Measurements from ENCODE around the gene ACSL5.
"Not testable (repeated sequence)": the region's sequence is repeated elsewhere in the genome, so short reads cannot be mapped to it uniquely, and the experiment has no call there.

The ACSL5 gene

DNA sequence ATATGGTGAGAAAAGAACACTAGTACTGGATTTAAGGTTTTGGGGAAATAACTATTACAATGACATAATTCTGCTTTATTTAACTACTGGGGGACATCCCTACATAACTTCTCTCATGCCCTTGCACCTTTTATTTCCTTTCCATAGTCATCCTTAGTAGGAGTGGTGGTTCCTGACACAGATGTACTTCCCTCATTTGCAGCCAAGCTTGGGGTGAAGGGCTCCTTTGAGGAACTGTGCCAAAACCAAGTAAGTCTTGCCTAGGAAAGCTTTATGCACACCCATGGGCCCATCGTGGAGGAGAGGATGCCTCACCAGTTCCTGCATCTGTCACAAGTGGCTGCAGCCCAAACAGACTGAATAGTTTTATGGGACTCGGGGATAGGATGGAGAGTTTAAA, 52.2 kb downstream of the ACSL5 start:
- DNase-seq, result no peak

DNA sequence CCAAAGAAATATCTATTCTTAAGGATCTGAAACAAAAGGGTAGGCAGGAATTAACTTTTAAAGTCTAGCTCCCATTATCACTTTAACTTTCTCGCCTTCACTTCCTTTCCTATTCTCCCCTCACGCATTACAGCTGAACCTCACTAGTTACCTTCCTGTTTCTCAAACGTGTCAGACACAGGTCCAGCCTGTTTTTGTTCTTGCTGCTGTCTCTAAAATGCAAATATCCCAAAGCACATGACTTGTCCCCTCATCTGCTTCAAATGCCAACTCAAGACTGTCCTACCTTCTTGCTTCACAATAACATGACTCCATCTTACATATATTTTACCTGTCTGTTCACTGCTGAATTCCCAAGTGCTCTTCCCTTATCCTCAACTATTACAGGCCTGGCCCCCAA, 55.2 kb downstream of the ACSL5 start:
- no peak for DNase-seq

DNA sequence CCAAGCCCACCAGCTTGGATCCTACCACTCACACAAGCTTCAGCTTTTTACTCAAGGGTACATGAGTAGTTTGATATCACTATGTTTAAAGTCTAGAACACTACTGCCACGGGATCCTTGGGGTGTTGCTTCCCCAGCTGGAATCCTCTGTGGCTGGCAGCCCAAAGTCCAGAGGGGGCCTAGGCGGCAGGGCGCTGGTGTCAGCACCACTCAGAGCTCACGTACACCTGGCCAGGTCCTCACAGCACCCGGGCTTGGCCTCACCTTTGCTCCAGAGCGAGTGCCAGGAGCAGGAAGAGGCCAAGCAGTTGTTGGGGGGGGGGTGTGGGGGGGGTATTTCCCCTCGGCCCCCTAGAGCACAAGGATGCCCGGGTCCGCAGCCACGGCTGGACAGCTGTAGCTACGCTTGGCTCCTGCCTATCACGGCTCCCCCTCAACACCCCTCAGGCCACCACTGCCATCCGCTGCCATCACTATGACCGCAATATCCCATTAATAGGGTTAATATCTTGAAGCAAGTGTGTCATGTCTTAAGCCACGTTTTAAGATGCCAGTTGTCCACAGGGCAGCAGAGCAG, 55.8 kb downstream of the ACSL5 start:
- DNase-seq, result no peak

DNA sequence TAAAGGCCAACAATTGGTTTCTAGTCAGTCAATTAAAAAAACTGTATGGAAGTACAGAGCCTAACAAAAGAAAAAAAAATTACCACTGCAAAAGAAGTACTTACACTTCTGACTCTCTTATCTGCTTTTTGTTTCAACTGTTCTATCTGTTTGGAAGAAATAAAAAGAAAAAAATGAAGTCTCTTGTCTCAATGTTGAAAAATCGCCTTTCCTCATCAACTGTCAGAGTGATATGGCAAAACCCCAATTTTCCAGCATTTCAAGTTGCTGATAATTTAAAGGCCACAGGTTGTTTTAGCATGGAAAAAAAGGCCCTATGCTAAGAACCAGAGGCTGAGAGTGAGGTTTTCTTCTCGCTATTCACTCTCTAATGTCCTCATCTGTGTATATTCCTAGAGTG, 59.2 kb downstream of the ACSL5 start:
- DNase-seq, result no peak

DNA sequence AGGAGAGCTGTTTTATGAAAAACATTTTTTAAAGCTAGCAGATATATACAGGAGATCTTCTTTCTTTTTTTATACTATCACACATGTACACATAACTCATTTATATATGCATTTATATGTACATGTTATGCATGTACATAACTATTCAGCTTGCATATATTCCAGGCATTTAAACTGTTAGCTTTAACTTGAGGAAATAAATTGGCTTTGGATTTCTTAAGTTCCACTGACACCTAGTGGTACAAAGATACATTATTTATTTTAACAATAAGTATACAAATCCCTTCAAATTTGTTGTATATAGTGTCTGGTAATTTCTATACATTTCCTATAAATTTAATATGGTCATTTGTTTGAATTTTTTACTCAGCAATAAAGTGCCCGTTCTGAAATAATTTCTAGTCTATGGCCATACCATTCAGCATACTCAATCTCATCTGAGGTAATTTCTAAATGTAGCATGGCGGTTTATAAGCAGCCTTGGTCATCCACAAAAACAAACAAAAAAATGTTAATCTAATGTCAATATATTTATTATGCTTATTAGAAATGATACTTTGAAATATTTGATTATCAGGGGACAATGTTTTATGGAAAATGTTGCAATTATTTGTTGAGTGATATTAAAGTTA, 61.2 kb downstream of the ACSL5 start:
- DNase-seq, result peak in 1 of 2 donors; percentile 10

DNA sequence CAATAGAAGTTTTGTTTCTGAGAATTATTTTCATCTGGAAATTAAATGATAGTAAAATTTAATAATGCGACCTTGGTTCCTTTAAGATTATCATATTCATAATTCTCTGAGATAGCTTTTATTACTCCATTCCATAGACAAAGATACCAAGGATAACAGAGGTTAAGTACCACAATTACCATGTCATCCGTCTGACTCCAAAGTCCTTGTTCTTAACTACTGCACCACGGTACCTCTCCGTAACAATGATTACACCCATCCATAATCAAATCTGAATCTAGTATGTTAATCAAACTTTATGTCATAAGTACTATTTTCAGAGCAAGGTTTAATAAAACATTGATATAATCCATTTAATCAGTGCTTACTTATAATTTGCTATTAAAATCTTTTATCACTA, 64.4 kb downstream of the ACSL5 start:
- DNase-seq, result no peak

DNA sequence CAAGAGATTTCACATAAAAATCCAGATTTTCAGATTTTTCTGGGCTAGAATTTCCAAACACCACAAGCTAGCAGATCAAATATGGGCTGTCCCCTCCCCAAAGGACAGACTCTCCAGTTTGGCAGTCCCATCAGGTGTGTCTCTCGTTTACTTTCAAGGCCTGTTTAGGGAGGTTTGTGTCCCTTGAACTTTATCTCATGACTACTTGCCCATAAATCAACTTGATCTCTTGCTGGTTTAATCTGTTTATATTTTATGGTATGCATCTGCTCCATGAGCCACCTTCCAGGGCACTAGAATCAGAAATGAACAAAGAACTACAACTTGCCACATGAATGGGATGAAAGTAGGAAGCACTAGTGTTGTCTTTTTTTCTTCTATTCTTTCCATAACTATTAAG, 67.6 kb downstream of the ACSL5 start:
- no peak for DNase-seq

DNA sequence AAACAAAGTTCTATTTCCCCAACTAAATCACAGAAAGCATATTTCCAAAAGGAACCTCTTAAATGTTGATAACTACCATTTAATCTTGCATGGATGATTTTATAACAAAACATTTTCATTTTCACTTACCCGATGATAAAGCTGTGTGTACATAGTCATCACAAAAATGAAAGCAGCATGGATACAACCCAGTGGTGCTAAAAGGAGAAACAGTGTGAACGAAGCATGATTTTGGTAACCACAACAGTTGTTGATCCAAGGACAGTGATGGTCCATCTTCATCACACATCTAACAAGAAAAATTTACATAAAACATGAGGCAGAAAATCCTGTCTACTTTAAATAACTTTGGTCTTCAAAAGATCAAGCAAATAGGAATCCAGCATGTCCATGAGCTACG, 68.1 kb downstream of the ACSL5 start:
- DNase-seq, result no peak

DNA sequence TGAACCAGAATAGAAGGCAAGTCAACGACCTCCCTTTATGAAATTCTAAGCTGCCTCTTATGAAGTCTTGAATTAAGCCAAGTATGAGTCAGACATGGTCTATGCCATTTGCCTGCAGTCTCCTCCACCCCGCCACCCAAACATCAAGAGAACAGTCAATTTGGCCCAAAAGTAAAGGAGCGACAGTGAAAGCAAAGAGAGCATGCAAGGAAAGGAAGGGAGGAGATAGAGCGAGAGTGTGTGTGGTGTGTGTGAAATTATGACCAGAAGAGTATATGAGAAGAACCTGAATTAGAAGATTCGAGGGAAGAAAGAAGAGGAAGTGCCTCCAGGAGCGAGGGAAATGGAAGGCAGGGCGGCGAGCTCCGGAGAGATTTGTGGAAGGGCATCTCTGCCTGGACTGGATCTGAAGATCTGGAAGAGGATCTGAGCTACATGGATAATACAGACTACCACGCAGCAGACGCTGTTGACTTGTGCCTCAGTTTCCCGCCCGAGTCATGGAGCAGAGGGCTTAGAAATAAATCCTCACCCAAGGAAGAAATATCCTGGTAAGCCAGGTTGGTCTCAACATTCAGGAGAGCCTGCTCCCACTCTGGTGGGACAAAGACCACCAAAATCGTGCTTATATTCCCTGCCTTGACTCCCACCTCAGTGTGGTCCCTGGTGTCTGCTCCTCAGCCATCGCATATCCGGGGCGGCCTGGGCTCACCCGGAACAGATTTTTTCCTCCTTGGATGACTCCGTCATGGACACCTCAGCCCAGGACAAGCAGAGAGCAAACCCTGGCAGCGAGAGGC, 72.3 kb downstream of the ACSL5 start:
- no peak for DNase-seq

DNA sequence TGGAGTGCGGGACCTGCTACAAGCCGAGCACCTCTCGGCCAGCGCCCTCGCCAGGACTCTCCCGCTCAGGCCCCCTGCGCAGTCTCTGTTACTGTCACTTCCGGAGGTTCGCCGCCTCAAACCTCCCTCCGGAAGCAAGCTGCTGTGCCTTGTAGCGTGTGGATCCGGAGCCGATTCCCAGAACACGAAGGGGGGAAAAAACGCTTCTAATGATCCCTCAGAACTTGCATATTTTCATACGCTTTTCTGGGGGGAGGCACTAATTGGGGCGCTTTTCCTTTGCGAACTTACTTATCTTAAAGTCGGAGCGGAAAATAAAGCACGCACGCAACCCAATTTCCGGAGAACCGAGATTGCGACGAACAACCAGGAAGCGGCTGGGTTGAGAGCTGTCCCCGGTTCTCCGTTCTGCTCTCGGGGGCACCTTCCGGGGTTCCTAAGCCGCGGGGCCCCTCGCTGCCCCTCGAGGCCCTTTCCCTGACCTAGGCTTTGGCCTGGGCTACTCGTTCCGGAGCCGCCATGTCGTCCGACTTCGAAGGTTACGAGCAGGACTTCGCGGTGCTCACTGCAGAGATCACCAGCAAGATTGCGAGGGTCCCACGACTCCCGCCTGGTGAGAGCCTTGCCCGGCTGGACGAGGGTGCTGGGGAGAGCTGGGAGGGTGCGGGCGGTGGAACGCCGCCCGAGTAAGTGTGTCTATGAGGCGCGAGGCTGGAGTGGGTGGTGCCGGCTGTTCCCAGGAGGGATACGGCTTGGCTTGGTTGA, 73.1 kb downstream of the ACSL5 start, which contains the start of the genes VTI1A and ZDHHC6:
Gene VTI1A, plus strand, starts transcription at position 361 of the 765 bp plus-strand sequence. Its CDS starts 159 bp downstream, at position 520.
Gene ZDHHC6, minus strand, starts transcription at position 60 of the 765 bp plus-strand sequence. CDS start 1,478 bp downstream, outside the sequence.
- DNase-seq, result peak; percentile 87 to 90

DNA sequence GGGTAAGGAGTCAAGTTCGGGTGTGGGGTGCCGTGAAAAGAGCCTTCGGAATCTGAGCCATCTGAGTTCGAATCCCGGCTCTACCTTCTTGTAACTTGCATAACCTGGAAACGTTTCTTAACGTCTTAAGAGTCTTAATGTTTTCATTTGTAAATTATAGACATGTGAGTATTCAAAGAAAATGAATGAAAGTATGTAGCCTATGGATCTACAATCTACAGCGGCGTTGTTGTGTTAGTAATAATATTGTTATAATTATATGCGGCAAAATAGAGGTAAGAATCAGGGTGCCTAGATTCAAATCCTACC, 73.7 kb downstream of the ACSL5 start:
- no peak for DNase-seq

DNA sequence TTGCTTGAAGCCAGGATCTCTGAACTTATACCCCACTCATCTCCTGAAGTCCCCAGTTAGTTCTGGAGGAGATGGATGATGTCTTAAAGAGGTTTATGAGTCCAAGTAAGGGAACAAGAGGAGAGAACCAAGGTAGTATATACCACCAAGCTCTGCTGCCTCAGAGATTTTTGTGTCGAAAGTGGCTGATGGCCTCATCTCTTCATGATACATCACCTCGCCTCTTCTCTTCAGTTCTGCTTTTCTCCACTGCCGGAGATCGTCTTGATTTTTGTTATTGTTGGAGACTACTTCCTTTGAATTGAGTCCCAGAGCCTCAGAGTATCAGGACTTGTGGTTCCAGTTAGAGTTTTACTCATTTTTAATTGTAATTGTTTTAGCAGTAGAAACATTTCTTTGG, 75.0 kb downstream of the ACSL5 start:
- DNase-seq, result no peak

DNA sequence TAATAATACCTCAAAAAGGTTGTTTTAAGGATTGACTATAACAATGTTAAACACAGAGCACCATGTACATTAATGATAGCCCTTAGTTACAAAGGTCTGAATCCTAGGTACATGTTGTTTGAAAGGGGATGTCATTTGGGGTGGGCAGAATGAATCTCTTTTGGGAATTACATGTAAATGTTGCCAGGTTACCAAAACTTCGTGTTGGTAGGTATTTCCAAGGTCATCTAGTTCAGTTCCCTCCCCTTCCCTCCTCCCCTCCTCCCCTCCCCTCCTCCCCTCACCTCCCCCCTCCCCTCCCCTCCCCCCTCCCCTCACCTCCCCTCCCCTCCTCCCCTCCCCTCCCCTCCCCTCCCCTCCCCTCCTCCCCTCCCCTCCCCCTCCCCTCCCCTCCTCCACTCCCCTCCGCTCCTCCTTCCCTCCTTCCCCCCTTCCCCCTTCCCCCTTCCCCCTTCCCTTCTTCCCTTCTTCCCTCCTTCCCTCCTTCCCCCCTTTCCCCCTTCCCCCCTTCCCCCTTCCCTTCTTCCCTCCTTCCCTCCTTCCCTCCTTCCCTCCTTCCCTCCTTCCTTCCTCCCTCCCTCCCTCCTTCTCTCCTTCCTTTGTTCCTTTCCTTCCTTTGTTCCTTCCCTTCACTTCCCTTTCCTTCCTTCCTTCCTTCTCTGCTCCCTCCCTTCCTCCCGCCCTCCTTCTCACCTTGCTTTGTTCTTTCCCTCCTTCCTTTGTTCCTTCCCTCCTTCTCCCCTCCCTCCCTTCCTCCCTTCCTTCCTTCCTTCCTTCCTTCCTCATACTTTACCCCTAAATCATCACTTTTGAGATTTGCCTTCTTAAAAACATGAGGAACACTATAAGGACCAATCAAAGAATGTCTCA, 81.2 kb downstream of the ACSL5 start:
- DNase-seq, result no peak

DNA sequence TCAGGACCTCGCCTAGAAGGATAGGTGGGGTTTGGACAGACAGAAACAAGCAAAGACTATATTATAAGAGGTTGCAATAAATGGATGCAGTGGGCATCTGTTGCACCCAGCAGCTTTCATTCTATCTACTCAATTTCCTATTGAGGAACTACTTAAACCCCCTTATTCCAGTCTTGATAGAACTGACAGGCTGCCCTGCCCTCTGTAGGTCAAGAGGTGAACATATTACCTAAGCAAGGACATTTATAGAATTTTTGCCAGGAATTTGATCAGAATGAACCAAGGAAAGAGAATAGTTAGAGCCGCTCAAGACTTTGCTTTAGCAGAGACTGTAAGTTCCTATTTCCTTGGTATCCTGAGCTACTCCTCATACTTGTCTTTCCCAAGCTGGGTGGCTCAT, 82.6 kb downstream of the ACSL5 start:
- no peak for DNase-seq

DNA sequence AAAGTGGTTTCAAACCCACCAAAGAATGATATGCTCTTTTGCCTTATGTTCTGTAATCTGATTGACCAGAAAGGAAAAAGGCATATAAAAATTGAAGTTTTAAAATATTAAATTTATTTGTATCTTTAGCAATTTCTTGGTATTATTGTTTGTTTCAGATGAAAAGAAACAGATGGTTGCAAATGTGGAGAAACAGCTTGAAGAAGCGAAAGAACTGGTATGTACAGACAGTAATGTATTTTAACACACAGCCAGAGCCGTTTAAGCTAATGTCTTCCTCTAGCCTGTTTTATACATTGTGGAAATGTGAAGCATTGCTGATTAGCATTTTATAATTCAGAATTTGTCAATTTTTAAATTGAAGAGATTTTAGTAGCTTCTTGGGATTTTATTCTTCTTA, 86.5 kb downstream of the ACSL5 start:
- no peak for DNase-seq

DNA sequence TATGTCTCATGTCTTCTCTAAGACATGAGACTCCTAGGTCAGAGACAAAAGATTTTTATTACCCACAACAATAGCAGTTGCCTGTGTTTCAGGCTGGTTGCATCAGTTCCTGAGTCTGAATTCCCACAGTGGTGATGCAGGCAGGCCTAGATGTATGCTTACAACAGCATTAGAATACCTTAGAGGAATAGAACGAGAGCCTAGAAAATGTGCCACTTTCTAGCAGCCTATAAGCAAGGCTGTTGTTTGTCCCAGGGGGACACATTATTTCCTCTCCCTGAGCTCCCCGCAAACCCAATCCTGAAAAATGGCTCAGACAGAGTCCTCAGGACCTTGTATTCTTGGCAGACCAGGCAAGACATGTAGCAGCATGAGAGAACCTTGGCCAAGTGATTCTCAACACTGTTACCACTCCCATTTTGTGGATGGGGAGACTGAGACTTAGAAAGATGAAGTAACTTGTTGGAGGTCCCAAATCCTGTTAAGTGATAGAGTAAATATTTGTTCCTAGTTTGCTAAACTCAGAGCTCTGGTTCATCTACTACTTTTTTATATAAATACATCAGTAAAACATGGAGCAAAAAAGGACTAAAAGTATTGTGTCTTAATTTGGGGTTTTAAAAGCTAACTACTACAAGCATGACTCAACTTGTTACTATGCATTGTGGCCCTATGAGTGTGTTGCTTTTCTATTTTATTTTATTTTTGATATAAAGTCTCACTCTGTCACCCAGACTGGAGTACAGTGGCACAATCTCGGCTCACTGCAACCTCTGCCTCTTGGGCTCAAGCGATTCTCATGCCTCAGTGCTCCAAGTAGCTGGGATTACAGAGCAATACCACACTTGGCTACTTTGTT, 87.3 kb downstream of the ACSL5 start:
- DNase-seq, result no peak

DNA sequence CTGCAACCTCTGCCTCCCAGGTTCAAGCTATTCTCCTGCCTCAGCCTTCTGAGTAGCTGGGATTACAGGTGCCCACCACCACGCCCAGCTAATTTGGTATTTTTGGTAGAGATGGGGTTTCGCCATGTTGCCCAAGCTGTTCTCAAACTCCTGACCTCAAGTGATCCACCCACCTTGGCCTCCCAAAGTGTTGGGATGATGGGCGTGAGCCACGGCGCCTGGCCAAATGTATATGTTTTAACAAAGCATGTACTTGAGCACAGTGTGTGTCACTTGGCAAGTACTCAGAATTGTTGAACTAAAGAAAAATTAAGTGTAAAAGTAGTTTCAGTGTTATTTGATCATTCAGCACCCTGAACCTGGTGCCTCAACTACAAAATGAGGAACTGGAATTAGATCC, 90.2 kb downstream of the ACSL5 start:
- not testable (repeated sequence) for DNase-seq

DNA sequence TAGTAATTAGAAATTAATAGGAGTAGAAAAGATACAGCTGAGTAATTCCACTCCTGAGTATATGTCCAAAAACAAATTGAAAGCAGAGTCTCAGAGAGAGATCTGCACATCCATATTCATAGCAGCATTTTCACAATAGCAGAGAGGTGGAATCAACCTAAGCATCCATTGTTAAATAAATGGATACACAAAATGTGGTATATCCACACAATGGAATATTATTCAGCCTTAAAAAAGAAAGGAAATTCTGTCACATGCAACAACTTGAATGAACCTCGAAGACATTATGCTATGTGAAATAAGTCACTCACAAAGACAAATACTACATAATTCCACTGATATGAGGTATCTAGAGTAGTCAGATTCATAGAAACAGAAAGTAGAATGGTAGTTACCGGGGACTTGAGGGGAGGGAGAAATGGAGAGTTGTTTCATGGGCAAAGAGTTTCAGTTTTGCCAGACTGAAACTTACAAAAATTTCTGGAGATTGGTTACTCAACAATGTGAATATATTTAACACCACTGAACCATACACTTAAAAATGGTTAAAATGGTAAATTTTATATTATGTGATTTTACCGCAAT, 91.5 kb downstream of the ACSL5 start:
- no peak for DNase-seq

DNA sequence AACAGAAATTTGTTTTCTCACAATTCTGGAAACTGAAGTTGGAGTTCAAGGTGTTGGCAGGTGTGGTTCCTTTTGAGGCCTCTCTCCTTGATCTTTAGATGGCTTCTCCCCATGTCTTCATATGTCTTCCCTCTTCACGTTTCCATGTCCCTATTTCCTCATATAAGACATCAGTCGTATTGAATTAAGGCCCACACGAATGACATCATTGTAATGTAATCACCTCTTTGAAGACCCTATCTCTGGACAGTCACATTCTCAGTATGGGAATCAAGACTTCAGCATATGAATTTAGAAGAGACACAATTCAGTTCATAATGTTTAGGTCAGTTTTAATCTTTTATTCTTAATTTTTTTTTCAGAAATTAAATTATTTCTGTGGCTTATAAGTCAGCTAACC, 92.9 kb downstream of the ACSL5 start:
- DNase-seq, result no peak

DNA sequence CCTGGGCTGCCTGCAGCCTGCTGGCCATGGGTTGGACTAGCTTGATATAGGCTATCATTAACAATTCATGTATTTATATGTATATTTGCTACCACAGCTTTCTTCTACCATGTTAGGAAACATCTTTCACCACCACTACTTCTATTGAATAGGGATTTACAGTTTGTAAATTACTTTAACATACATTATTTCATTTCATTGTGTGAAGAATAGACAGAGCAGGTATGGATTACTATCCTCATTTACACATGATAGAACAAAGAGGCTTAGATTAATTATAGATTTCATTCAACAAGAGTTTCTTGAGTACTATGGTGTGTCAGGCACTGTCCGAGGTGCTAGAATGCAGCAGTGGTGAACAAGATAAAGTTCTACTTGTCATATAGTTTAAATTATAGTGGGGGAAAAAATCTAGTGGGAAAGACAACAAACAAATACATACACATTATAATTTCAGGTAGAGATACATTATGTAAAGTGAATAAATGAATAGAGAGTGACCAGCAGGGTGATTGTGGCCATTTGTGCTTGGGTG, 93.7 kb downstream of the ACSL5 start:
- DNase-seq, result no peak
